Measurements from ENCODE around the gene KRABD2.

Gene KRABD2

GRCh38 chr17:8371786-8372185 is 4.7 kb downstream of the KRABD2 start:
- TF ChIP-seq ZNF274 (IDR thresholded peaks at IDR 0.05; ENCODE audit: low read depth, low read length): no peak
- no peak for TF ChIP-seq YY1 (IDR thresholded peaks at IDR 0.05; ENCODE audit: insufficient read depth, insufficient read length)
- TF ChIP-seq SUZ12 (IDR thresholded peaks at IDR 0.05; ENCODE audit: extremely low read depth, insufficient read depth, insufficient read length): no peak
- Histone ChIP-seq H3K9me3 (ENCODE audit: insufficient read depth, low read length) (no peaks in the 10 kb centered on the region; the same call in 1 of the 2 replicates), H3K36me3 (ENCODE audit: insufficient read depth, insufficient read length, low read length) (peaks cover 31% of the 10 kb centered on the region), H3K4me1 (ENCODE audit: insufficient read depth, insufficient read length) (peaks cover 2% of the 10 kb centered on the region), H3K4me3 (ENCODE audit: insufficient read length, low read depth) (no peak overlapping the region), H3K27me3 (ENCODE audit: insufficient read depth, insufficient read length) (no peaks in the 10 kb centered on the region), H3K9ac (ENCODE audit: insufficient read length, low read depth) (no peak overlapping the region)
- DNase-seq (ENCODE audit: low read depth, low spot score): no peak

GRCh38 chr17:8369944-8370343 is 6.6 kb downstream of the KRABD2 start:
- H3K9ac ChIP-seq (ENCODE audit: insufficient read length, low read depth): no peak overlapping the region
- DNase-seq (ENCODE audit: low read depth, low spot score): no peak
- no peaks in the 10 kb centered on the region; the same call in 1 of the 2 replicates for H3K9me3 ChIP-seq (ENCODE audit: insufficient read depth, low read length)
- H3K36me3 ChIP-seq (ENCODE audit: insufficient read depth, insufficient read length, low read length): peaks cover 25% of the 10 kb centered on the region
- peaks cover 2% of the 10 kb centered on the region for H3K4me1 ChIP-seq (ENCODE audit: insufficient read depth, insufficient read length)
- no peak for TF ChIP-seq SUZ12 (IDR thresholded peaks at IDR 0.05; ENCODE audit: extremely low read depth, insufficient read depth, insufficient read length)
- TF ChIP-seq YY1 (IDR thresholded peaks at IDR 0.05; ENCODE audit: insufficient read depth, insufficient read length): no peak
- TF ChIP-seq ZNF274 (IDR thresholded peaks at IDR 0.05; ENCODE audit: low read depth, low read length): no peak
- H3K4me3 ChIP-seq (ENCODE audit: insufficient read length, low read depth): no peak overlapping the region
- no peaks in the 10 kb centered on the region for H3K27me3 ChIP-seq (ENCODE audit: insufficient read depth, insufficient read length)

GRCh38 chr17:8368193-8368592 is 8.3 kb downstream of the KRABD2 start:
- Histone ChIP-seq H3K4me1 (ENCODE audit: insufficient read depth, insufficient read length) (peaks cover 2% of the 10 kb centered on the region), H3K36me3 (ENCODE audit: insufficient read depth, insufficient read length, low read length) (peaks cover 30% of the 10 kb centered on the region), H3K9ac (ENCODE audit: insufficient read length, low read depth) (no peak overlapping the region), H3K4me3 (ENCODE audit: insufficient read length, low read depth) (no peak overlapping the region), H3K9me3 (ENCODE audit: insufficient read depth, low read length) (no peaks in the 10 kb centered on the region), H3K27me3 (ENCODE audit: insufficient read depth, insufficient read length) (no peaks in the 10 kb centered on the region)
- no peak for TF ChIP-seq SUZ12 (IDR thresholded peaks at IDR 0.05; ENCODE audit: extremely low read depth, insufficient read depth, insufficient read length)
- TF ChIP-seq ZNF274 (IDR thresholded peaks at IDR 0.05; ENCODE audit: low read depth, low read length): no peak
- no peak for TF ChIP-seq YY1 (IDR thresholded peaks at IDR 0.05; ENCODE audit: insufficient read depth, insufficient read length)
- DNase-seq (ENCODE audit: low read depth, low spot score): no peak

- Histone ChIP-seq H3K4me1 (ENCODE audit: insufficient read depth, insufficient read length) (peaks cover 2% of the 10 kb centered on the region), H3K9ac (ENCODE audit: insufficient read length, low read depth) (no peak overlapping the region), H3K4me3 (ENCODE audit: insufficient read length, low read depth) (no peak overlapping the region), H3K9me3 (ENCODE audit: insufficient read depth, low read length) (no peaks in the 10 kb centered on the region), H3K36me3 (ENCODE audit: insufficient read depth, insufficient read length, low read length) (peaks cover 27% of the 10 kb centered on the region), H3K27me3 (ENCODE audit: insufficient read depth, insufficient read length) (no peaks in the 10 kb centered on the region)
- DNase-seq (ENCODE audit: low read depth, low spot score): no peak
- no peak for TF ChIP-seq YY1 (IDR thresholded peaks at IDR 0.05; ENCODE audit: insufficient read depth, insufficient read length)
- no peak for TF ChIP-seq ZNF274 (IDR thresholded peaks at IDR 0.05; ENCODE audit: low read depth, low read length)
- no peak for TF ChIP-seq SUZ12 (IDR thresholded peaks at IDR 0.05; ENCODE audit: extremely low read depth, insufficient read depth, insufficient read length)
These were observed 10.3 kb downstream of the KRABD2 start for GRCh38 chr17:8366231-8366630.

- DNase-seq (ENCODE audit: low read depth, low spot score): no peak
- Histone ChIP-seq H3K4me3 (ENCODE audit: insufficient read length, low read depth) (no peak overlapping the region), H3K36me3 (ENCODE audit: insufficient read depth, insufficient read length, low read length) (peaks cover 22% of the 10 kb centered on the region), H3K9ac (ENCODE audit: insufficient read length, low read depth) (no peak overlapping the region), H3K9me3 (ENCODE audit: insufficient read depth, low read length) (no peaks in the 10 kb centered on the region), H3K27me3 (ENCODE audit: insufficient read depth, insufficient read length) (no peaks in the 10 kb centered on the region), H3K4me1 (ENCODE audit: insufficient read depth, insufficient read length) (peaks cover 2% of the 10 kb centered on the region)
- no peak for TF ChIP-seq SUZ12 (IDR thresholded peaks at IDR 0.05; ENCODE audit: extremely low read depth, insufficient read depth, insufficient read length)
- no peak for TF ChIP-seq YY1 (IDR thresholded peaks at IDR 0.05; ENCODE audit: insufficient read depth, insufficient read length)
- no peak for TF ChIP-seq ZNF274 (IDR thresholded peaks at IDR 0.05; ENCODE audit: low read depth, low read length)
These were observed 11.4 kb downstream of the KRABD2 start for GRCh38 chr17:8365143-8365542.

GRCh38 chr17:8362651-8363332 is 13.7 kb downstream of the KRABD2 start:
- H3K4me3 ChIP-seq (ENCODE audit: insufficient read length, low read depth): no peak overlapping the region
- peaks cover 3% of the 10 kb centered on the region for H3K4me1 ChIP-seq (ENCODE audit: insufficient read depth, insufficient read length)
- TF ChIP-seq ZNF274 (IDR thresholded peaks at IDR 0.05; ENCODE audit: low read depth, low read length) (no peak), YY1 (IDR thresholded peaks at IDR 0.05; ENCODE audit: insufficient read depth, insufficient read length) (no peak), SUZ12 (IDR thresholded peaks at IDR 0.05; ENCODE audit: extremely low read depth, insufficient read depth, insufficient read length) (no peak)
- H3K36me3 ChIP-seq (ENCODE audit: insufficient read depth, insufficient read length, low read length): peaks cover 7% of the 10 kb centered on the region
- DNase-seq (ENCODE audit: low read depth, low spot score): no peak
- no peaks in the 10 kb centered on the region for H3K27me3 ChIP-seq (ENCODE audit: insufficient read depth, insufficient read length)
- no peak overlapping the region for H3K9ac ChIP-seq (ENCODE audit: insufficient read length, low read depth)
- no peaks in the 10 kb centered on the region for H3K9me3 ChIP-seq (ENCODE audit: insufficient read depth, low read length)

- H3K9me3 ChIP-seq (ENCODE audit: insufficient read depth, low read length): no peaks in the 10 kb centered on the region
- no peak for DNase-seq (ENCODE audit: low read depth, low spot score)
- H3K36me3 ChIP-seq (ENCODE audit: insufficient read depth, insufficient read length, low read length): peaks cover 7% of the 10 kb centered on the region
- no peak for TF ChIP-seq ZNF274 (IDR thresholded peaks at IDR 0.05; ENCODE audit: low read depth, low read length)
- no peak for TF ChIP-seq YY1 (IDR thresholded peaks at IDR 0.05; ENCODE audit: insufficient read depth, insufficient read length)
- TF ChIP-seq SUZ12 (IDR thresholded peaks at IDR 0.05; ENCODE audit: extremely low read depth, insufficient read depth, insufficient read length): no peak
- no peaks in the 10 kb centered on the region for H3K27me3 ChIP-seq (ENCODE audit: insufficient read depth, insufficient read length)
- H3K4me1 ChIP-seq (ENCODE audit: insufficient read depth, insufficient read length): peaks cover 4% of the 10 kb centered on the region
- H3K9ac ChIP-seq (ENCODE audit: insufficient read length, low read depth): no peak overlapping the region
- no peak overlapping the region for H3K4me3 ChIP-seq (ENCODE audit: insufficient read length, low read depth)
These were observed 15.8 kb downstream of the KRABD2 start for GRCh38 chr17:8360751-8361150.

All from NT2/D1 (cell line).